Endothelial cell of umbilical vein (primary cell): ENCODE measurements around the gene BRAP. TPM values are rescaled to one million over a fixed set of nuclear protein-coding genes. Genes with fewer than 3 reads are reported as not detected.

ENCODE experiments used
- BruUV-seq: library from RNA; stranded (reverse); fragments of 400-500 nt; replicated peaks from 2 replicates; lab custom pipeline; 2021; lab: Mats Ljungman, UMichigan
- CTCF ChIA-PET: fragments of 300-600, 350-600 bp; sonication (Branson Sonifier 250); formaldehyde crosslinking; loops from one replicate; lab custom pipeline; 2021; ENCODE audit warnings: antibody characterized with exemption, inconsistent platforms; lab: Charles Lee
- POLR2A ChIA-PET: fragments of 300-600, 350-600 bp; sonication (Branson Sonifier 250); formaldehyde crosslinking; loops from one replicate; lab custom pipeline; 2021; ENCODE audit warnings: antibody characterized with exemption, inconsistent platforms; lab: Charles Lee
- DNase-seq: peaks from one replicate; pipeline ENCODE4 v3.0.0-alpha.2; 2011; ENCODE audit warnings: low read depth, low spot score
- FAIRE-seq: peaks from 2 replicates; lab custom pipeline; 2011; peaks lifted over from hg19 to GRCh38; lab: Jason Lieb, UNC
- H2AFZ ChIP-seq: 2 replicates; pipeline ENCODE4 v1.6.0; 2012; ENCODE audit warnings: low read depth, low read length, control low read depth, inconsistent platforms
- H3K27ac ChIP-seq: 2 replicates; pipeline ENCODE4 v1.5.1; 2011; ENCODE audit warnings: low read depth, mild to moderate bottlenecking, control low read depth, low read length, moderate library complexity; ENCODE audit not compliant: insufficient read depth
- H3K27me3 ChIP-seq, 2 experiments: 2 replicates each; pipeline versions ENCODE4 v1.6.0 to v1.6.1; 2011; ENCODE audit warnings: low read length in 2 of 2, mixed read lengths in 1 of 2; ENCODE audit not compliant: control insufficient read depth in 2 of 2, insufficient read depth in 2 of 2
- H3K36me3 ChIP-seq, 2 experiments: 2 replicates in 1 of 2; 3 replicates in 1 of 2; pipeline ENCODE4 v1.5.1; 2011; ENCODE audit warnings: low read length in 2 of 2, mild to moderate bottlenecking in 1 of 2, moderate library complexity in 1 of 2; ENCODE audit not compliant: control insufficient read depth in 2 of 2, insufficient read depth in 2 of 2; ENCODE audit errors: extremely low read depth in 1 of 2
- H3K4me1 ChIP-seq: 3 replicates; pipeline ENCODE4 v1.5.1; 2011; ENCODE audit warnings: mild to moderate bottlenecking, low read length; ENCODE audit not compliant: control insufficient read depth, insufficient read depth; ENCODE audit errors: extremely low read depth
- H3K4me2 ChIP-seq: 2 replicates; pipeline ENCODE4 v1.6.1; 2011; ENCODE audit warnings: low read length, control low read depth, mixed read lengths; ENCODE audit not compliant: insufficient read depth
- H3K4me3 ChIP-seq, 3 experiments: fragments of 200-600 bp in 1 of 3; sonication (generic), shearing (Covaris generic) in 1 of 3; replicated peaks in 1 of 3; 2 replicates each; pipeline ENCODE4 v1.5.1; 2011 to 2016; ENCODE audit warnings: control low read depth in 3 of 3, low read length in 3 of 3, mild to moderate bottlenecking in 2 of 3, inconsistent platforms in 1 of 3, low read depth in 1 of 3, moderate library complexity in 1 of 3; ENCODE audit not compliant: insufficient read depth in 1 of 3
- H3K79me2 ChIP-seq: 2 replicates; pipeline ENCODE4 v1.6.0; 2012; ENCODE audit warnings: low read length, inconsistent platforms; ENCODE audit not compliant: control insufficient read depth, insufficient read depth
- H3K9ac ChIP-seq: replicated peaks from 2 replicates; pipeline ENCODE3; 2011; ENCODE audit warnings: low read length, control low read depth; ENCODE audit not compliant: insufficient read depth; ENCODE audit errors: extremely low read depth
- H3K9me1 ChIP-seq: replicated peaks from 3 replicates; pipeline ENCODE4 v1.6.0; 2011; ENCODE audit warnings: mild to moderate bottlenecking, low read length; ENCODE audit not compliant: control insufficient read depth, insufficient read depth; ENCODE audit errors: extremely low read depth
- H3K9me3 ChIP-seq: replicated peaks from 2 replicates; pipeline ENCODE4 v1.5.1; 2012; ENCODE audit warnings: low read length, inconsistent platforms; ENCODE audit not compliant: control insufficient read depth, insufficient read depth
- H4K20me1 ChIP-seq: replicated peaks from 2 replicates; pipeline ENCODE3; 2011; ENCODE audit warnings: mild to moderate bottlenecking, low read length; ENCODE audit not compliant: control insufficient read depth, insufficient read depth; ENCODE audit errors: extremely low read depth
- CTCF ChIP-seq, 2 donors: IDR thresholded peaks; 1 replicate in 1 of 2; 2 replicates in 1 of 2; pipeline ENCODE4 v1.5.1; 2011; ENCODE audit warnings: low read length in 2 of 2, mild to moderate bottlenecking in 2 of 2, moderate library complexity in 2 of 2, control low read depth in 1 of 2, inconsistent platforms in 1 of 2, low read depth in 1 of 2; ENCODE audit not compliant: insufficient read depth in 1 of 2; ENCODE audit errors: extremely low read depth in 1 of 2
- EZH2 ChIP-seq: IDR thresholded peaks from 2 replicates; pipeline ENCODE4 v1.6.1; 2012; ENCODE audit warnings: borderline replicate concordance, low read depth, mild to moderate bottlenecking, moderate library complexity, low read length, inconsistent platforms; ENCODE audit not compliant: severe bottlenecking
- FOS ChIP-seq: IDR thresholded peaks from 2 replicates; pipeline ENCODE4 v1.6.1; 2011; ENCODE audit warnings: mild to moderate bottlenecking, low read length, moderate library complexity, borderline replicate concordance; ENCODE audit not compliant: insufficient read depth
- GATA2 ChIP-seq: IDR thresholded peaks from 2 replicates; pipeline ENCODE4 v1.7.0; 2011; ENCODE audit warnings: low read depth, mild to moderate bottlenecking, moderate library complexity, mixed read lengths, low read length; ENCODE audit not compliant: insufficient read length, insufficient read depth
- JUN ChIP-seq: IDR thresholded peaks from 2 replicates; pipeline ENCODE4 v1.6.1; 2011; ENCODE audit warnings: borderline replicate concordance, low read depth; ENCODE audit not compliant: insufficient read length, insufficient read depth
- MAX ChIP-seq: IDR thresholded peaks from 2 replicates; pipeline ENCODE4 v1.6.1; 2011; ENCODE audit not compliant: insufficient read depth, insufficient read length
- MYC ChIP-seq: IDR thresholded peaks from one replicate; pipeline ENCODE4 v1.6.1; 2011; ENCODE audit warnings: mild to moderate bottlenecking, low read depth, low read length
- POLR2A ChIP-seq: IDR thresholded peaks from 2 replicates; pipeline ENCODE4 v1.6.1; 2012; ENCODE audit warnings: low read depth, mild to moderate bottlenecking, control low read depth, low read length
- POLR2AphosphoS5 ChIP-seq: IDR thresholded peaks from 2 replicates; pipeline ENCODE4 v1.6.1; 2012; ENCODE audit warnings: low read depth, mild to moderate bottlenecking, control low read depth, low read length, moderate library complexity; ENCODE audit not compliant: insufficient read depth
- dilution Hi-C: fragments of 300-500 bp; cut with MboI; formaldehyde crosslinking; loops from one replicate; pipeline ENCODE4 v1.15.0; 2019; ENCODE audit warnings: low sequenced_read_pairs; ENCODE audit not compliant: extremely low pct_ligation_motif_present
- intact Hi-C: fragments of 100-400 bp; cut with micrococcal nuclease; formaldehyde crosslinking; loops from one replicate; pipeline ENCODE4 v1.10.0; 2022
- polyA plus RNA-seq, 4 experiments: library from polyadenylated mRNA; depleted of rRNA in 3 of 4; stranded (reverse) in 3 of 4; unstranded in 1 of 4; fragments of >200 nt; gene quantifications; 2 replicates each; pipeline versions ENCODE4 v1.2.1 to v1.2.3, GENCODE V29; 2011 to 2012; ENCODE audit warnings: missing spikeins in 1 of 4
- total RNA-seq: library from RNA; stranded (reverse); gene quantifications from 2 replicates; pipeline ENCODE4 v1.2.3, GENCODE V29; 2021

The BRAP gene
- total and polyA plus RNA-seq, 2 donors (not counting 3 experiments of a cell fraction or from before 2014, with no cell fraction given) = 14.4 to 16.5 TPM

DNA sequence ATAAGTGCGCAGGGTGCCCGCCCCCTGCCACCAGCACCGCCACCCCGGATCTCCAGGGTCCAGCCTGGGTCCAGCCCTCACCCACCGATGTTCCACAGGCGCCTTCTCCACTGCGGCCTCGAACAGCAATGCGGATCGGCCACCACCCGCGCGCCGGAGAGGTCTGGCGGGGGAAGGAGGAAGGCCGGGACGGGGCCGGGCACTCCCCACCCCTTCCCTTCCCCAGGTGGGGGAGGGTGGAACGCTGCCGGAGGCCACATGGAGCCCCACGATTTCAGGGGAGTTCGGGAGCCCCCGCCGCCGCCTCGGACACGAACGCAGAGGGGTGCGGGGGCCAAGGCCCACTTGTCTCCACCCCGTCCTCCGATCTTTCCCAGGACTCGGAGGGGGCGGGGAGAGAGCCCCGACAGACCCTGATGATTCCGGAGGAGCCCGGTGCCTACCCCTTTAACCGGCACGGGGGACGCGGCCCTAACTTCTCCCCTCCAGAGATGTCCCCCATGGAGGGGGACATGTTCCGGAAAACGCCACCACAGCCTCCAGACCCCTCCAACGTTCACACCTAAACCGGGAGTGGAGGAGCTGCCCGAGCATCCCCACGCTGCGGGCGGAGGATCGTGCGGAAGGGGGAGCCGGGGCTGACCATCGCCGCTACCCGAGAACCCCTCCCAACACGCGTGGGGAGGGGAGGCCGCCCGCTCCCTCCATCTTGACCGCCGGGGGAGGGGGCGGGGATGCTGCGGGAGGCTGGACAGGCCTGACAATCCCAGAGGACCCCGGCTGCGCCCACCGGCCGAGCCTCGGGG, 87.7 kb downstream of the BRAP start:
- Histone ChIP-seq H3K9me3 (no peaks in the 10 kb centered on the region), H3K4me3 (peak overlapping the region; percentile 68 to 89 (median 85)), H3K4me2 (peak overlapping the region; percentile 70), H2AFZ (peak overlapping the region; percentile 36), H3K79me2 (peaks cover 59% of the 10 kb centered on the region), H3K9me1 (no peaks in the 10 kb centered on the region), H3K36me3 (no peaks in the 10 kb centered on the region), H4K20me1 (peaks cover 18% of the 10 kb centered on the region), H3K9ac (peak overlapping the region; percentile 64), H3K27me3 (no peaks in the 10 kb centered on the region), H3K27ac (peak overlapping the region; percentile 81), H3K4me1 (peaks cover 26% of the 10 kb centered on the region)
- TF ChIP-seq GATA2 = no peak
- no peak for TF ChIP-seq JUN
- TF ChIP-seq POLR2A = no peak
- no peak for TF ChIP-seq CTCF (IDR thresholded peaks at IDR 0.05; ENCODE audit: extremely low read depth in 1 of 2, insufficient read depth in 1 of 2, low read depth in 1 of 2, low read length in 2 of 2)
- no peak for TF ChIP-seq EZH2
- no peak for TF ChIP-seq MAX
- TF ChIP-seq FOS = no peak
- no peak for TF ChIP-seq MYC
- TF ChIP-seq POLR2AphosphoS5 = no peak
- intact Hi-C loops (loop anchor here (1.0 to 5.0 kb wide), 4 partner anchors 20 to 191 kb away; partner anchors contain the start of gene SH2B3), dilution Hi-C loops (no loop called here)
- POLR2A ChIA-PET = no interaction called here
- peak; percentile 31 for DNase-seq
- CTCF ChIA-PET = no interaction called here
- peak; percentile 33 for FAIRE-seq
- no TSS peak for BruUV-seq
